ENCODE data around the gene SMYD3. TPM values are rescaled to one million over a fixed set of nuclear protein-coding genes. Genes with fewer than 3 reads are reported as not detected.

Gene SMYD3
- total RNA-seq, 1 donor from 2014 or later: 29.2 TPM

GRCh38 chr1:245858022-245858721 lies 648.9 kb downstream of the SMYD3 start:
- Histone ChIP-seq H3K4me3 (ENCODE audit: low read depth, low read length) (no peak overlapping the region), H3K36me3 (ENCODE audit: control insufficient read depth, insufficient read depth, low read length) (no peaks in the 10 kb centered on the region), H3K27me3 (ENCODE audit: control insufficient read depth, insufficient read depth, low read length) (no peaks in the 10 kb centered on the region)
- TF ChIP-seq, protein P1, sequence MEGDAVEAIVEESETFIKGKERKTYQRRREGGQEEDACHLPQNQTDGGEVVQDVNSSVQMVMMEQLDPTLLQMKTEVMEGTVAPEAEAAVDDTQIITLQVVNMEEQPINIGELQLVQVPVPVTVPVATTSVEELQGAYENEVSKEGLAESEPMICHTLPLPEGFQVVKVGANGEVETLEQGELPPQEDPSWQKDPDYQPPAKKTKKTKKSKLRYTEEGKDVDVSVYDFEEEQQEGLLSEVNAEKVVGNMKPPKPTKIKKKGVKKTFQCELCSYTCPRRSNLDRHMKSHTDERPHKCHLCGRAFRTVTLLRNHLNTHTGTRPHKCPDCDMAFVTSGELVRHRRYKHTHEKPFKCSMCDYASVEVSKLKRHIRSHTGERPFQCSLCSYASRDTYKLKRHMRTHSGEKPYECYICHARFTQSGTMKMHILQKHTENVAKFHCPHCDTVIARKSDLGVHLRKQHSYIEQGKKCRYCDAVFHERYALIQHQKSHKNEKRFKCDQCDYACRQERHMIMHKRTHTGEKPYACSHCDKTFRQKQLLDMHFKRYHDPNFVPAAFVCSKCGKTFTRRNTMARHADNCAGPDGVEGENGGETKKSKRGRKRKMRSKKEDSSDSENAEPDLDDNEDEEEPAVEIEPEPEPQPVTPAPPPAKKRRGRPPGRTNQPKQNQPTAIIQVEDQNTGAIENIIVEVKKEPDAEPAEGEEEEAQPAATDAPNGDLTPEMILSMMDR (IDR thresholded peaks at IDR 0.05; ENCODE audit: insufficient read depth, low read length, poor library complexity, severe bottlenecking): no peak
- no peak for DNase-seq (ENCODE audit: low read depth)

- Histone ChIP-seq H3K4me3 (ENCODE audit: low read depth, low read length) (no peak overlapping the region), H3K27me3 (ENCODE audit: control insufficient read depth, insufficient read depth, low read length) (no peaks in the 10 kb centered on the region), H3K36me3 (ENCODE audit: control insufficient read depth, insufficient read depth, low read length) (no peaks in the 10 kb centered on the region)
- TF ChIP-seq, protein P1 (IDR thresholded peaks at IDR 0.05; ENCODE audit: insufficient read depth, low read length, poor library complexity, severe bottlenecking): no peak
- DNase-seq (ENCODE audit: low read depth): no peak
Measured at GRCh38 chr1:245856944-245857531, 650.0 kb downstream of the SMYD3 start.

DNA sequence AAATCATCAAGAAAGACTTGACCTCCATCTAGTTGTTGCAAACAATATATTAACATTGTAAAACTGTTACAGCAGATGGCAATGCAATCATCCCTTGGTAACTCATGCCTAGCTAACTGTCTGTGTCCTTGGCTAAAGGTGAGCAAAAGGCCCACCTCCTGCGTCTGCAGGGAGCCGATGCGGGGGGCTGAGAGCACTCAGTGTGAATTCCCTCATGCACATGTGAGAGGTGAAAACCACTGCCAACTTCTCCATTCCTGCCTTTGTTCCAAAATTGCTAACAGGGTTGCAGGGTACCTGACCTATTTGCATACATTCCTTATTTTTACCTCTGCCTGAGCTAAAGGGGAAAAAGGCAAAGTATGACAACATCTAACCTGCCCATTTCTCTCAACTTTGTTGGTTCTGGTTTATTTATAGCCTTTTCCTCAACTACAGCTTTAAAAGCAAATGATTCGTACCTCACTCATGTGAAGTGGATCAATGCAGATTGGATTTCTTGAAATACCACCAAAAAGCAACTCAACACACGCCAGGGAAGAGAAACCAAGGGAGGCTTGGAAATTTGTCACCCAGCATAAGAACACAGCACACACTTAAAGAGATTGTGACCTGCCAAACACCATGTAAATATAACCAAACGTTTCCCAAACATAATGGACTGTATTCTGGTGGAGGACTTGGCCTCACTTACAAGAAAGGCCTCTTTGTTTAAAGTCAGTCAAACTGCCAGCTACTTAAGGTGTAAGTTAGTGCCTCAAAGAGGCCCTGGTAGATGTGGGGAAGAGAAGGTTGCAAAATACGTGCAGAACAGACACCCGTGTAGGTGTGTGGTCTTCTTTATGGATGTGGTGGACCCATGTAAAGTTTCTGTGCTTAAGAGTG lies 651.0 kb downstream of the SMYD3 start:
- no peak for DNase-seq (ENCODE audit: low read depth)
- TF ChIP-seq, protein P1 (IDR thresholded peaks at IDR 0.05; ENCODE audit: insufficient read depth, low read length, poor library complexity, severe bottlenecking): no peak
- Histone ChIP-seq H3K27me3 (ENCODE audit: control insufficient read depth, insufficient read depth, low read length) (no peaks in the 10 kb centered on the region), H3K36me3 (ENCODE audit: control insufficient read depth, insufficient read depth, low read length) (no peaks in the 10 kb centered on the region), H3K4me3 (ENCODE audit: low read depth, low read length) (no peak overlapping the region)

GRCh38 chr1:245853291-245853690 lies 653.8 kb downstream of the SMYD3 start:
- TF ChIP-seq, protein P1 (IDR thresholded peaks at IDR 0.05; ENCODE audit: insufficient read depth, low read length, poor library complexity, severe bottlenecking): no peak
- Histone ChIP-seq H3K36me3 (ENCODE audit: control insufficient read depth, insufficient read depth, low read length) (no peaks in the 10 kb centered on the region), H3K4me3 (ENCODE audit: low read depth, low read length) (no peak overlapping the region), H3K27me3 (ENCODE audit: control insufficient read depth, insufficient read depth, low read length) (no peaks in the 10 kb centered on the region)
- DNase-seq (ENCODE audit: low read depth): no peak

DNA sequence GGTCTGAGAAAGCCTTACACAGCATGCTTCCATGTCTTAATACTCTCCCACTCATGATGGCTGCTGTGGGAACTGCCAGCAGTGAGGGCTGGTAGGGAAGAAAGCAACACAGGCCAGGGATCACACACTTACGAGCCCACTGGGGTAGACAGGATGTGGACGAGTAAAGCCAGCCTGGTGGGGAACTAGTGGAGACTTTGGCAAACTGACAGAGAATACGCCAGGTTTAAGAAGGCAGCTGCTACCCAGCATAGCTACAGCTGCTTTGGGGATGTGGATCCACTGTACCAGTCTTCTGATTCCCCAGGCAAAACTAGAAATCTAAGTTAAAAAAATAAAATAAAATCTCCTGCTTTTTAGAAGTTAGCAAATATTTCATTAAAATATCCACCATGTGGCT lies 664.0 kb downstream of the SMYD3 start:
- no peaks in the 10 kb centered on the region for H3K36me3 ChIP-seq (ENCODE audit: control insufficient read depth, insufficient read depth, low read length)
- TF ChIP-seq, protein P1 (IDR thresholded peaks at IDR 0.05; ENCODE audit: insufficient read depth, low read length, poor library complexity, severe bottlenecking): no peak
- no peak overlapping the region for H3K4me3 ChIP-seq (ENCODE audit: low read depth, low read length)
- H3K27me3 ChIP-seq (ENCODE audit: control insufficient read depth, insufficient read depth, low read length): no peaks in the 10 kb centered on the region
- DNase-seq (ENCODE audit: low read depth): no peak

All from kidney epithelial cell (primary cell).